Caco-2 (cell line): ENCODE measurements around the gene MAVS. TPM values are rescaled to one million over a fixed set of nuclear protein-coding genes. Genes with fewer than 3 reads are reported as not detected.
A peak's percentile ranks its signal among the peaks of the same experiment; 100 is the strongest.

Experiments used
- BruUV-seq: library from RNA; stranded (reverse); fragments of 400-500 nt; replicated peaks from 2 replicates; lab custom pipeline; 2021; lab: Mats Ljungman, UMichigan
- CTCF ChIA-PET: fragments of 300-600 bp; sonication (Branson Sonifier 250); formaldehyde crosslinking; loops from one replicate; lab custom pipeline; 2022; ENCODE audit warnings: antibody characterized with exemption; lab: Charles Lee
- POLR2A ChIA-PET: fragments of 300-600 bp; sonication (Branson Sonifier 250); formaldehyde crosslinking; loops from one replicate; lab custom pipeline; 2022; ENCODE audit warnings: antibody characterized with exemption; lab: Charles Lee
- DNase-seq, 2 experiments: peaks; one replicate each; pipeline versions ENCODE4 v3.0.0 to v3.0.0-alpha.2; 2020 to 2022
- H3K27me3 ChIP-seq: replicated peaks from 2 replicates; pipeline ENCODE4 v1.6.0; 2011; ENCODE audit warnings: low read length; ENCODE audit not compliant: control insufficient read depth, insufficient read depth
- H3K36me3 ChIP-seq: 2 replicates; pipeline ENCODE4 v1.5.1; 2011; ENCODE audit warnings: low read length; ENCODE audit not compliant: control insufficient read depth, insufficient read depth
- H3K4me1 ChIP-seq: fragments of 250-450 bp; sonication (Bioruptor Pico); 2 replicates; pipeline ENCODE4 v1.5.1; 2020; ENCODE audit warnings: mild to moderate bottlenecking
- H3K4me3 ChIP-seq: 2 replicates; pipeline ENCODE4 v1.5.1; 2011; ENCODE audit warnings: low read depth, mild to moderate bottlenecking, control low read depth, low read length
- H3K9me3 ChIP-seq: fragments of 250-450 bp; sonication (Bioruptor Pico); 2 replicates; pipeline ENCODE4 v1.5.1; 2020; ENCODE audit warnings: mild to moderate bottlenecking, moderate library complexity
- H3K27ac Mint-ChIP-seq: one replicate; pipeline ENCODE4 v1.8.0; 2022; ENCODE audit warnings: mixed read lengths; ENCODE audit not compliant: unreplicated experiment
- H3K27me3 Mint-ChIP-seq: one replicate; pipeline ENCODE4 v1.8.0; 2022; ENCODE audit warnings: mixed read lengths; ENCODE audit not compliant: insufficient read depth, unreplicated experiment
- H3K36me3 Mint-ChIP-seq: one replicate; pipeline ENCODE4 v1.8.0; 2022; ENCODE audit warnings: mild to moderate bottlenecking, mixed read lengths; ENCODE audit not compliant: insufficient read depth, unreplicated experiment
- H3K4me1 Mint-ChIP-seq: one replicate; pipeline ENCODE4 v1.8.0; 2022; ENCODE audit warnings: low read depth, mixed read lengths; ENCODE audit not compliant: unreplicated experiment
- H3K4me3 Mint-ChIP-seq: one replicate; pipeline ENCODE4 v1.8.0; 2022; ENCODE audit warnings: mild to moderate bottlenecking, moderate library complexity, mixed read lengths; ENCODE audit not compliant: unreplicated experiment
- H3K9me3 Mint-ChIP-seq: one replicate; pipeline ENCODE4 v1.8.0; 2022; ENCODE audit warnings: mixed read lengths; ENCODE audit not compliant: unreplicated experiment
- CTCF ChIP-seq, 2 experiments: fragments of 200-600 bp in 1 of 2; IDR thresholded peaks; 1 replicate in 1 of 2; 2 replicates in 1 of 2; pipeline versions ENCODE4 v1.5.1 to v1.8.0; 2011 to 2022; ENCODE audit warnings: antibody characterized with exemption in 1 of 2, control low read depth in 1 of 2, inconsistent platforms in 1 of 2, low read depth in 1 of 2, low read length in 1 of 2, mild to moderate bottlenecking in 1 of 2, moderate library complexity in 1 of 2; ENCODE audit not compliant: insufficient read depth in 1 of 2, severe bottlenecking in 1 of 2, unreplicated experiment in 1 of 2
- intact Hi-C: fragments of 100-400 bp; cut with micrococcal nuclease; formaldehyde crosslinking; loops from one replicate; pipeline ENCODE4 v1.10.0; 2022; ENCODE audit not compliant: unreplicated experiment
- total RNA-seq: library from RNA; stranded (reverse); gene quantifications from 2 replicates; pipeline ENCODE4 v1.2.3, GENCODE V29; 2022

MAVS gene
- total RNA-seq, 1 experiment from 2014 or later = 56.4 TPM

GRCh38 chr20:3857405-3857804 lies 10.8 kb downstream of the MAVS start:
- peaks cover 11% of the 10 kb centered on the region for H3K36me3 ChIP-seq
- BruUV-seq = no TSS peak
- no peak overlapping the region for H3K4me3 ChIP-seq
- peaks cover 11% of the 10 kb centered on the region for H3K4me1 Mint-ChIP-seq
- no peaks in the 10 kb centered on the region for H3K27me3 Mint-ChIP-seq
- POLR2A ChIA-PET = no interaction called here
- H3K9me3 Mint-ChIP-seq = no peaks in the 10 kb centered on the region
- no peak overlapping the region for H3K4me3 Mint-ChIP-seq
- H3K36me3 Mint-ChIP-seq = peaks cover 83% of the 10 kb centered on the region
- H3K27ac Mint-ChIP-seq = peak overlapping the region; percentile 25
- H3K9me3 ChIP-seq = peaks cover 7% of the 10 kb centered on the region; the same call in 1 of the 2 replicates
- intact Hi-C loops = loop anchor here (5.0 kb wide), 1 partner anchor 70 kb away; the partner anchor contains the start of gene CENPB
- H3K27me3 ChIP-seq = no peaks in the 10 kb centered on the region
- peaks cover 4% of the 10 kb centered on the region for H3K4me1 ChIP-seq
- TF ChIP-seq CTCF (IDR thresholded peaks at IDR 0.05; ENCODE audit: insufficient read depth in 1 of 2, low read depth in 1 of 2, low read length in 1 of 2, severe bottlenecking in 1 of 2, unreplicated experiment in 1 of 2) = no peak
- CTCF ChIA-PET = interaction anchor here (0.7 kb wide), 1 partner anchor 70 kb away, joined by 4 read pairs; no protein-coding TSS in a partner anchor
- no peak for DNase-seq

- Mint-ChIP-seq H3K27ac (no peak overlapping the region), H3K9me3 (no peaks in the 10 kb centered on the region), H3K36me3 (peaks cover 96% of the 10 kb centered on the region), H3K4me1 (peaks cover 11% of the 10 kb centered on the region), H3K4me3 (no peak overlapping the region), H3K27me3 (no peaks in the 10 kb centered on the region)
- Histone ChIP-seq H3K27me3 (no peaks in the 10 kb centered on the region), H3K4me1 (peaks cover 4% of the 10 kb centered on the region), H3K36me3 (peaks cover 13% of the 10 kb centered on the region), H3K9me3 (peaks cover 9% of the 10 kb centered on the region; the same call in 1 of the 2 replicates), H3K4me3 (no peak overlapping the region)
- DNase-seq = no peak
- BruUV-seq = no TSS peak
- TF ChIP-seq CTCF (IDR thresholded peaks at IDR 0.05; ENCODE audit: insufficient read depth in 1 of 2, low read depth in 1 of 2, low read length in 1 of 2, severe bottlenecking in 1 of 2, unreplicated experiment in 1 of 2) = no peak
- ChIA-PET CTCF (interaction anchor here (0.7 kb wide), 1 partner anchor 8 kb away, joined by 8 read pairs; no protein-coding TSS in a partner anchor), POLR2A (no interaction called here)
- intact Hi-C loops = loop anchor here (5.0 kb wide), 1 partner anchor 71 kb away; the partner anchor contains the start of gene CENPB
These were observed 12.1 kb downstream of the MAVS start for GRCh38 chr20:3858689-3859088.

GRCh38 chr20:3861191-3861590 lies 14.6 kb downstream of the MAVS start:
- no TSS peak for BruUV-seq
- DNase-seq = no peak
- Mint-ChIP-seq H3K4me3 (peak overlapping the region; percentile 14), H3K27me3 (no peaks in the 10 kb centered on the region), H3K9me3 (no peaks in the 10 kb centered on the region), H3K36me3 (peaks cover 88% of the 10 kb centered on the region), H3K27ac (no peak overlapping the region), H3K4me1 (no peaks in the 10 kb centered on the region)
- ChIA-PET CTCF (no interaction called here), POLR2A (interaction anchor here (0.7 kb wide), 1 partner anchor 224 kb away, joined by 3 read pairs; no protein-coding TSS in a partner anchor)
- Histone ChIP-seq H3K9me3 (peaks cover 9% of the 10 kb centered on the region; the same call in 1 of the 2 replicates), H3K4me1 (no peaks in the 10 kb centered on the region), H3K27me3 (no peaks in the 10 kb centered on the region), H3K4me3 (no peak overlapping the region), H3K36me3 (peaks cover 18% of the 10 kb centered on the region)
- no peak for TF ChIP-seq CTCF (IDR thresholded peaks at IDR 0.05; ENCODE audit: insufficient read depth in 1 of 2, low read depth in 1 of 2, low read length in 1 of 2, severe bottlenecking in 1 of 2, unreplicated experiment in 1 of 2)
- intact Hi-C loops = no loop called here
